Activated CD4-positive, alpha-beta T cell treated with anti-CD3 and anti-CD28 coated beads, Interleukin-2, amount 50 U/mL, for 4 hours (primary cell): ENCODE data around the gene LPAR3.

Source experiments
- DNase-seq, 2 experiments: peaks; one replicate each; pipeline ENCODE4 v3.0.0-alpha.2; 2020

Gene LPAR3

GRCh38 chr1:84855691-84856630 lies 37.0 kb downstream of the LPAR3 start:
- no peak for DNase-seq

GRCh38 chr1:84855168-84855567 lies 37.8 kb downstream of the LPAR3 start:
- DNase-seq, result no peak

GRCh38 chr1:84853741-84854721 lies 39.0 kb downstream of the LPAR3 start:
- DNase-seq, result peak; percentile 14 to 15

- no peak for DNase-seq
These were observed 41.2 kb downstream of the LPAR3 start for GRCh38 chr1:84851839-84852238.

GRCh38 chr1:84849357-84849975 lies 43.5 kb downstream of the LPAR3 start:
- no peak for DNase-seq

GRCh38 chr1:84847253-84848250 lies 45.5 kb downstream of the LPAR3 start:
- DNase-seq, result peak in 1 of 2 experiments; percentile 6

GRCh38 chr1:84846387-84846786 lies 46.6 kb downstream of the LPAR3 start:
- no peak for DNase-seq

GRCh38 chr1:84845357-84845756 lies 47.6 kb downstream of the LPAR3 start:
- DNase-seq, result no peak

- no peak for DNase-seq
These were observed 48.9 kb downstream of the LPAR3 start for GRCh38 chr1:84844094-84844493.

- DNase-seq, result no peak
These were observed 50.2 kb downstream of the LPAR3 start for GRCh38 chr1:84842748-84843231.

GRCh38 chr1:84841971-84842370 lies 51.0 kb downstream of the LPAR3 start:
- DNase-seq, result no peak

- DNase-seq, result no peak
These were observed 52.7 kb downstream of the LPAR3 start for GRCh38 chr1:84840346-84840745.

- no peak for DNase-seq
These were observed 53.5 kb downstream of the LPAR3 start for GRCh38 chr1:84839544-84839943.

- DNase-seq, result no peak
These were observed 56.9 kb downstream of the LPAR3 start for GRCh38 chr1:84836145-84836544.

- no peak for DNase-seq
These were observed 57.8 kb downstream of the LPAR3 start for GRCh38 chr1:84835169-84835568.

GRCh38 chr1:84834419-84835064 lies 58.5 kb downstream of the LPAR3 start:
- DNase-seq, result no peak

- no peak for DNase-seq
These were observed 59.8 kb downstream of the LPAR3 start for GRCh38 chr1:84833194-84833593.

- DNase-seq, result no peak
These were observed 62.9 kb downstream of the LPAR3 start for GRCh38 chr1:84830136-84830535.

GRCh38 chr1:84827976-84828375 lies 65.0 kb downstream of the LPAR3 start:
- DNase-seq, result no peak

- DNase-seq, result no peak
These were observed 65.5 kb downstream of the LPAR3 start for GRCh38 chr1:84827555-84827954.

GRCh38 chr1:84825161-84825560 lies 67.8 kb downstream of the LPAR3 start:
- no peak for DNase-seq
